ENCODE measurements around the gene SSBP4. TPM values are rescaled to one million over a fixed set of nuclear protein-coding genes. Genes with fewer than 3 reads are reported as not detected.
A peak's percentile ranks its signal among the peaks of the same experiment; 100 is the strongest.

SSBP4 gene
- total and polyA plus RNA-seq, 2 donors (not counting 1 experiment from before 2014, with no cell fraction given), result 37.0 to 64.2 TPM

GRCh38 chr19:18422530-18423191, 3.5 kb downstream of the SSBP4 start:
- Mint-ChIP-seq H3K27me3 (peaks cover 12% of the 10 kb centered on the region), H3K9me3 (ENCODE audit: insufficient read depth) (no peaks in the 10 kb centered on the region), H3K27ac (no peak overlapping the region), H3K4me1 (peaks cover 47% of the 10 kb centered on the region), H3K4me3 (no peak overlapping the region)
- Histone ChIP-seq H4K20me1 (ENCODE audit: control insufficient read depth, insufficient read depth, low read length, poor library complexity, severe bottlenecking) (peaks cover 48% of the 10 kb centered on the region), H3K27ac (ENCODE audit: low read length in 2 of 2) (no peak overlapping the region), H3K9ac (ENCODE audit: low read length) (no peak overlapping the region), H3K4me1 (ENCODE audit: control insufficient read depth in 2 of 2, insufficient read depth in 2 of 2, low read length in 2 of 2) (peaks cover 36 to 47% of the 10 kb centered on the region in 2 donors), H2AFZ (ENCODE audit: insufficient read depth, low read depth, low read length, poor library complexity, severe bottlenecking) (no peak overlapping the region), H3K79me2 (ENCODE audit: control insufficient read depth, insufficient read depth, low read length) (peaks cover 28% of the 10 kb centered on the region), H3K27me3 (replicated peaks in 1 of 4; ENCODE audit: control extremely low read depth in 1 of 4, control insufficient read depth in 3 of 4, insufficient read depth in 4 of 4, low read length in 3 of 4) (peaks cover 0 to 17% (median 7%) of the 10 kb centered on the region in 4 experiments), H3K36me3 (replicated peaks in 1 of 2; ENCODE audit: control extremely low read depth in 1 of 2, control insufficient read depth in 1 of 2, extremely low read depth in 1 of 2, insufficient read depth in 2 of 2, low read length in 1 of 2) (no peaks in the 10 kb centered on the region), H3K4me3 (ENCODE audit: control extremely low read depth in 1 of 5, extremely low read depth in 1 of 5, insufficient read depth in 1 of 5, low read depth in 2 of 5, low read length in 4 of 5) (peak overlapping the region in 1 of 5 experiments; percentile 19), H3K4me2 (replicated peaks; ENCODE audit: low read depth, low read length, poor library complexity, severe bottlenecking) (peak overlapping the region; percentile 57), H3K9me3 (ENCODE audit: control extremely low read depth in 1 of 3, control insufficient read depth in 2 of 3, insufficient read depth in 1 of 3, low read length in 2 of 3) (peaks cover 0 to 11% (median 0%) of the 10 kb centered on the region in 3 donors)
- POLR2A ChIA-PET, result interaction anchor here (0.5 to 1.4 kb wide), 3 partner anchors 9 to 282 kb away, joined by 3 to 5 read pairs (median 3); no protein-coding TSS in a partner anchor
- CTCF ChIA-PET, result interaction anchor here (1.0 to 1.6 kb wide), 3 partner anchors 11 to 73 kb away, joined by 3 to 5 read pairs (median 3); no protein-coding TSS in a partner anchor
- WGBS (ENCODE audit: insufficient coverage), result 48% methylated on average over 11 of the region's 14 CpGs
- intact Hi-C loops (cut with micrococcal nuclease), result loop anchor here (5.0 kb wide), 1 partner anchor 35 kb away; the partner anchor contains the start of gene GDF15
- no peak for TF ChIP-seq CTCF (IDR thresholded peaks at IDR 0.05)
- TF ChIP-seq EZH2 (IDR thresholded peaks at IDR 0.05; ENCODE audit: borderline replicate concordance, insufficient read depth, low read depth, low read length, poor library complexity, severe bottlenecking), result no peak
- DNase-seq, result no peak
- no peak for ATAC-seq (ENCODE audit: low read depth)
